ENCODE results near the gene RPS6KA5. TPM values are rescaled to one million over a fixed set of nuclear protein-coding genes. Genes with fewer than 3 reads are reported as not detected.

Gene RPS6KA5
- total RNA-seq, 1 donor from 2014 or later, result 1.0 TPM

- TF ChIP-seq CTCF (IDR thresholded peaks at IDR 0.05; ENCODE audit: insufficient read depth, low read depth, low read length) (no peak), EZH2 (IDR thresholded peaks at IDR 0.05; ENCODE audit: insufficient read depth, low read length) (no peak)
- FAIRE-seq (no peak), DNase-seq (ENCODE audit: low read depth) (peak; percentile 7)
- H3K79me2 ChIP-seq (ENCODE audit: insufficient read depth, low read length), result no peaks in the 10 kb centered on the region
- Mint-ChIP-seq H3K4me3 (ENCODE audit: unreplicated experiment) (no peak overlapping the region), H3K9me3 (ENCODE audit: unreplicated experiment) (no peaks in the 10 kb centered on the region), H3K36me3 (ENCODE audit: low read depth, unreplicated experiment) (no peaks in the 10 kb centered on the region), H3K27ac (ENCODE audit: unreplicated experiment) (no peak overlapping the region), H3K4me1 (ENCODE audit: low read depth, unreplicated experiment) (peaks cover 5% of the 10 kb centered on the region), H3K27me3 (ENCODE audit: low read depth, unreplicated experiment) (no peaks in the 10 kb centered on the region)
- no peaks in the 10 kb centered on the region for H4K20me1 ChIP-seq (ENCODE audit: insufficient read depth, low read length)
- H3K4me1 ChIP-seq (ENCODE audit: insufficient read depth, low read length), result no peaks in the 10 kb centered on the region
- no peak overlapping the region for H3K4me2 ChIP-seq (ENCODE audit: low read length)
- H3K27ac ChIP-seq (ENCODE audit: low read depth, low read length), result no peak overlapping the region
- H2AFZ ChIP-seq (ENCODE audit: low read depth, low read length), result no peak overlapping the region
- no peak overlapping the region for H3K4me3 ChIP-seq (ENCODE audit: insufficient read depth, low read depth, low read length)
- no peaks in the 10 kb centered on the region for H3K36me3 ChIP-seq (ENCODE audit: insufficient read depth, low read length)
- no peaks in the 10 kb centered on the region for H3K9me3 ChIP-seq (ENCODE audit: insufficient read depth, low read depth, low read length)
- H3K27me3 ChIP-seq (ENCODE audit: insufficient read depth, low read length), result no peaks in the 10 kb centered on the region
- no peak overlapping the region for H3K9ac ChIP-seq (ENCODE audit: low read length)
These were observed 13.2 kb downstream of the RPS6KA5 start for GRCh38 chr14:91047174-91047753.

GRCh38 chr14:91046488-91047072, 13.9 kb downstream of the RPS6KA5 start:
- no peak overlapping the region for H3K9ac ChIP-seq (ENCODE audit: low read length)
- H3K36me3 ChIP-seq (ENCODE audit: insufficient read depth, low read length), result no peaks in the 10 kb centered on the region
- no peaks in the 10 kb centered on the region for H3K79me2 ChIP-seq (ENCODE audit: insufficient read depth, low read length)
- no peak overlapping the region for H3K4me2 ChIP-seq (ENCODE audit: low read length)
- H3K4me3 ChIP-seq (ENCODE audit: insufficient read depth, low read depth, low read length), result no peak overlapping the region
- Mint-ChIP-seq H3K36me3 (ENCODE audit: low read depth, unreplicated experiment) (no peaks in the 10 kb centered on the region), H3K27ac (ENCODE audit: unreplicated experiment) (no peak overlapping the region), H3K27me3 (ENCODE audit: low read depth, unreplicated experiment) (no peaks in the 10 kb centered on the region), H3K9me3 (ENCODE audit: unreplicated experiment) (no peaks in the 10 kb centered on the region), H3K4me1 (ENCODE audit: low read depth, unreplicated experiment) (peaks cover 5% of the 10 kb centered on the region), H3K4me3 (ENCODE audit: unreplicated experiment) (no peak overlapping the region)
- no peak for DNase-seq (ENCODE audit: low read depth)
- no peaks in the 10 kb centered on the region for H3K4me1 ChIP-seq (ENCODE audit: insufficient read depth, low read length)
- H3K27me3 ChIP-seq (ENCODE audit: insufficient read depth, low read length), result no peaks in the 10 kb centered on the region
- no peak overlapping the region for H3K27ac ChIP-seq (ENCODE audit: low read depth, low read length)
- no peaks in the 10 kb centered on the region for H3K9me3 ChIP-seq (ENCODE audit: insufficient read depth, low read depth, low read length)
- H4K20me1 ChIP-seq (ENCODE audit: insufficient read depth, low read length), result no peaks in the 10 kb centered on the region
- TF ChIP-seq CTCF (IDR thresholded peaks at IDR 0.05; ENCODE audit: insufficient read depth, low read depth, low read length), result no peak
- TF ChIP-seq EZH2 (IDR thresholded peaks at IDR 0.05; ENCODE audit: insufficient read depth, low read length), result no peak
- H2AFZ ChIP-seq (ENCODE audit: low read depth, low read length), result no peak overlapping the region
- FAIRE-seq, result no peak

GRCh38 chr14:91041450-91041849, 19.0 kb downstream of the RPS6KA5 start:
- no peaks in the 10 kb centered on the region for H3K4me1 Mint-ChIP-seq (ENCODE audit: low read depth, unreplicated experiment)
- H3K9me3 Mint-ChIP-seq (ENCODE audit: unreplicated experiment), result no peaks in the 10 kb centered on the region
- no peaks in the 10 kb centered on the region for H3K9me3 ChIP-seq (ENCODE audit: insufficient read depth, low read depth, low read length)
- no peak overlapping the region for H3K4me2 ChIP-seq (ENCODE audit: low read length)
- H3K36me3 ChIP-seq (ENCODE audit: insufficient read depth, low read length), result no peaks in the 10 kb centered on the region
- H3K9ac ChIP-seq (ENCODE audit: low read length), result no peak overlapping the region
- H4K20me1 ChIP-seq (ENCODE audit: insufficient read depth, low read length), result no peaks in the 10 kb centered on the region
- no peak overlapping the region for H3K4me3 ChIP-seq (ENCODE audit: insufficient read depth, low read depth, low read length)
- H3K79me2 ChIP-seq (ENCODE audit: insufficient read depth, low read length), result no peaks in the 10 kb centered on the region
- no peak overlapping the region for H2AFZ ChIP-seq (ENCODE audit: low read depth, low read length)
- H3K27me3 Mint-ChIP-seq (ENCODE audit: low read depth, unreplicated experiment), result no peaks in the 10 kb centered on the region
- TF ChIP-seq CTCF (IDR thresholded peaks at IDR 0.05; ENCODE audit: insufficient read depth, low read depth, low read length), result no peak
- TF ChIP-seq EZH2 (IDR thresholded peaks at IDR 0.05; ENCODE audit: insufficient read depth, low read length), result no peak
- H3K27ac ChIP-seq (ENCODE audit: low read depth, low read length), result no peak overlapping the region
- DNase-seq (ENCODE audit: low read depth), result no peak
- no peaks in the 10 kb centered on the region for H3K4me1 ChIP-seq (ENCODE audit: insufficient read depth, low read length)
- H3K27me3 ChIP-seq (ENCODE audit: insufficient read depth, low read length), result no peaks in the 10 kb centered on the region
- H3K36me3 Mint-ChIP-seq (ENCODE audit: low read depth, unreplicated experiment), result no peaks in the 10 kb centered on the region
- H3K4me3 Mint-ChIP-seq (ENCODE audit: unreplicated experiment), result no peak overlapping the region
- no peak overlapping the region for H3K27ac Mint-ChIP-seq (ENCODE audit: unreplicated experiment)
- FAIRE-seq, result no peak

All from astrocyte (in vitro differentiated cells and primary cell).